Measurements from ENCODE around the gene SLC27A5.
"Not testable (repeated sequence)": the region's sequence is repeated elsewhere in the genome, so short reads cannot be mapped to it uniquely, and the experiment has no call there.

Gene SLC27A5

GRCh38 chr19:58460039-58460438, 51.8 kb downstream of the SLC27A5 start:
- DNase-seq (ENCODE audit: insufficient read length, low spot score): no peak
- FAIRE-seq: peak; percentile 26
- no peak for TF ChIP-seq PAX5 (IDR thresholded peaks at IDR 0.05; ENCODE audit: insufficient read depth, low read length, severe bottlenecking)
- no peak for TF ChIP-seq SPI1 (IDR thresholded peaks at IDR 0.05; ENCODE audit: low read depth, low read length)
- TF ChIP-seq POLR2A (IDR thresholded peaks at IDR 0.05; ENCODE audit: low read depth, low read length): no peak
- TF ChIP-seq POLR2AphosphoS5 (IDR thresholded peaks at IDR 0.05; ENCODE audit: low read depth, low read length): no peak
- no peak for TF ChIP-seq TAF1 (IDR thresholded peaks at IDR 0.05; ENCODE audit: low read depth, low read length)
- TF ChIP-seq POU2F2 (IDR thresholded peaks at IDR 0.05; ENCODE audit: low read depth, low read length): no peak

- DNase-seq (ENCODE audit: insufficient read length, low spot score) (no peak), FAIRE-seq (no peak)
- TF ChIP-seq TAF1 (IDR thresholded peaks at IDR 0.05; ENCODE audit: low read depth, low read length) (no peak), SPI1 (IDR thresholded peaks at IDR 0.05; ENCODE audit: low read depth, low read length) (no peak), PAX5 (IDR thresholded peaks at IDR 0.05; ENCODE audit: insufficient read depth, low read length, severe bottlenecking) (no peak)
Measured at GRCh38 chr19:58456111-58456510, 55.7 kb downstream of the SLC27A5 start.

- no peak for FAIRE-seq
- TF ChIP-seq PAX5 (IDR thresholded peaks at IDR 0.05; ENCODE audit: insufficient read depth, low read length, severe bottlenecking) (no peak), POLR2AphosphoS5 (IDR thresholded peaks at IDR 0.05; ENCODE audit: low read depth, low read length) (no peak), POLR2A (IDR thresholded peaks at IDR 0.05; ENCODE audit: low read depth, low read length) (no peak), POU2F2 (IDR thresholded peaks at IDR 0.05; ENCODE audit: low read depth, low read length) (no peak), SPI1 (IDR thresholded peaks at IDR 0.05; ENCODE audit: low read depth, low read length) (no peak), TAF1 (IDR thresholded peaks at IDR 0.05; ENCODE audit: low read depth, low read length) (no peak)
- DNase-seq (ENCODE audit: insufficient read length, low spot score): no peak
Measured at GRCh38 chr19:58455306-58455705, 56.5 kb downstream of the SLC27A5 start.

GRCh38 chr19:58453743-58454142, 58.0 kb downstream of the SLC27A5 start:
- no peak for TF ChIP-seq PAX5 (IDR thresholded peaks at IDR 0.05; ENCODE audit: insufficient read depth, low read length, severe bottlenecking)
- no peak for TF ChIP-seq TAF1 (IDR thresholded peaks at IDR 0.05; ENCODE audit: low read depth, low read length)
- no peak for TF ChIP-seq POLR2AphosphoS5 (IDR thresholded peaks at IDR 0.05; ENCODE audit: low read depth, low read length)
- no peak for TF ChIP-seq POU2F2 (IDR thresholded peaks at IDR 0.05; ENCODE audit: low read depth, low read length)
- no peak for TF ChIP-seq SPI1 (IDR thresholded peaks at IDR 0.05; ENCODE audit: low read depth, low read length)
- no peak for TF ChIP-seq POLR2A (IDR thresholded peaks at IDR 0.05; ENCODE audit: low read depth, low read length)
- FAIRE-seq (no peak), DNase-seq (ENCODE audit: insufficient read length, low spot score) (no peak)

DNA sequence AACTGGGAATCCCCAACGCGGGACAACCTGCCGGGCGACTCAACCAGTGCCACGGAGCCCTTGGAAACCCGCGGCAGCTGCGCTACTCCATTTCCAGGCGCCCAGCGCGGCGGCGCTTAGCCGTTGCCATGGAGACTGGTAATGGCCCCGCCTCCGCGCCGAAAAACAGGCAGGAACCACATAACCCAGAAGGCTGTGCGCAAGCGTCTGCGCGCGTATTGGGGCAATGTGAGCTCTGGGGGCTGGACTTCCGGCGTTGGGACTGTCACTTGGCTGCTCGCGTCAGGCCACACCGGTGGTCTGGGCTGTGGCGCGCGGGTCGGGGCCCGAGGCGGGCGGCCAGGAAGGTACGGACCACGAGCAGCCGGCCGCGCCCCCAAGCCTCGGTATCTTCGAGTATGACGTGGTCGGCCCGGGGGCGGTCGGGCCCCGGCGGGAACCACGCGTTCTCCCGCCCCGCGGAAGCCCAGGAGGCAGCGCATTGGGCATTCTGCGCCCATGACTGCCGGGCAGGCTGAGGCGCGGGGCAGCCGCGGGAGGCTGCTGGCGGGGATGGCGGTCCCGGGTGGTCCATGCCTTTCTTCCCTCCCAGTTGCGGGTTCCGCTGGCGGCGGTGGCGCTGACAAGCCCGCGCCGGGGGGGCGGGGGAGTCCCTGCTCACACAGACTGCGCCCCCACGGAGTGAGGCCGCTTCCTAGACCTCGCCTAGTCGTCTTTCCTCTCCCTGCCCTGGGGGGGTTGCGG, 60.3 kb downstream of the SLC27A5 start, which contains the start of gene ZNF324B:
Gene ZNF324B (plus strand): TSS at position 265 of the 744 bp plus-strand sequence. CDS start 2,080 bp downstream, outside the sequence.
- no peak for TF ChIP-seq POLR2AphosphoS5 (IDR thresholded peaks at IDR 0.05; ENCODE audit: low read depth, low read length)
- no peak for TF ChIP-seq POU2F2 (IDR thresholded peaks at IDR 0.05; ENCODE audit: low read depth, low read length)
- TF ChIP-seq SPI1 (IDR thresholded peaks at IDR 0.05; ENCODE audit: low read depth, low read length): no peak
- peak; percentile 45; the same call in 1 of the 2 replicates for TF ChIP-seq POLR2A (IDR thresholded peaks at IDR 0.05; ENCODE audit: low read depth, low read length)
- TF ChIP-seq PAX5 (IDR thresholded peaks at IDR 0.05; ENCODE audit: insufficient read depth, low read length, severe bottlenecking): peak; percentile 14
- DNase-seq (ENCODE audit: insufficient read length, low spot score) (peak; percentile 97), FAIRE-seq (peak; percentile 93)

DNA sequence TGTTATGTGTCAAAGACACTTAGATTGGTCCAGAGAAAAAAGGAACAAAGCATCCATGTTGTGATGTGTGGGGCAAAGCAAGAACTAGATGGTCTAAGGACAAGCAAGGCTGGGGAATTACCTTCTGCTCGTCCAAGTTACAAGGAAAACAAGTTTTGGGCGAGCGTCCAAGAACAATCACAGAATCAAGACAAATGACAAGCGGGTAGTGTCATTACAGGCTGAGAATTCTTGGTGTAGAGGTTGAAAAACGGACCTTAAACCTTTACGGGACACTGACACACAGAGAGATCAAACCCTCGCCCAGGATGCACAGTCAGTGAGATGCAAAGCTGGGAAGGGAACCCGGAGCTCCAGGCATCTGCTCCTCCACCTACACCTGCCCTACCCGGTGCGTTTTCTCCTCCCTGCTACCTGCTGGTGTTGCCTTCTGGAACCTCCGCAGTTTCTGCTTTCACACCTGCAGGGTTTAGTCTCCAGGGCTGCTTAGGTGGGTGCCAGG, 60.9 kb downstream of the SLC27A5 start:
- no peak for TF ChIP-seq POLR2A (IDR thresholded peaks at IDR 0.05; ENCODE audit: low read depth, low read length)
- no peak for TF ChIP-seq PAX5 (IDR thresholded peaks at IDR 0.05; ENCODE audit: insufficient read depth, low read length, severe bottlenecking)
- no peak for TF ChIP-seq TAF1 (IDR thresholded peaks at IDR 0.05; ENCODE audit: low read depth, low read length)
- TF ChIP-seq POU2F2 (IDR thresholded peaks at IDR 0.05; ENCODE audit: low read depth, low read length): no peak
- TF ChIP-seq POLR2AphosphoS5 (IDR thresholded peaks at IDR 0.05; ENCODE audit: low read depth, low read length): no peak
- DNase-seq (ENCODE audit: insufficient read length, low spot score) (no peak), FAIRE-seq (no peak)

DNA sequence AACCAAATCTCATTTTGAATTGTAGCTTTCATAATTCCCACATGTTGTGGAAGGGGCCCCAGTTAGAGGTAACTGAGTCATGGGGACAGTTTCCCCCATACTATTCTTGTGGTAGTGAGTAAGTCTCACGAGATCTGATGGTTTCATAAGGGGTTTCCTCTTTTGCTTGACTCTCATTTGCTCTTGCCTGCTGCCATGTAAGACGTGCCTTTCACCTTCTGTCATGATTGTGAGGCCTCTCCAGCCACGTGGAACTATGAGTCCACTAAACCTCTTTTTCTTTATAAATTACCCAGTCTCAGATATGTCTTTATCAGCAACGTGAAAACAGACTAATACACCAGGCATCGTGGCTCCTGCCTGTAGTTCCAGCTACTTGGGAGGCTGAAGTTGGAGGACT, 61.8 kb downstream of the SLC27A5 start:
- FAIRE-seq; DNase-seq (ENCODE audit: insufficient read length, low spot score): not testable (repeated sequence)

GRCh38 chr19:58448860-58449259, 62.9 kb downstream of the SLC27A5 start:
- not testable (repeated sequence) for DNase-seq (ENCODE audit: insufficient read length, low spot score); FAIRE-seq

All from GM12891 (cell line).